Amygdala (tissue), 56 donors: ENCODE results near the gene ASF1B.
A peak's percentile ranks its signal among the peaks of the same experiment; 100 is the strongest.
"Not testable (repeated sequence)": the region's sequence is repeated elsewhere in the genome, so short reads cannot be mapped to it uniquely, and the experiment has no call there.

ENCODE experiments used
- DNase-seq, 56 donors: peaks; one replicate each; lab custom pipeline; 2025; lab: John Stamatoyannopoulos, UW

ASF1B gene

GRCh38 chr19:14160017-14160703, 23.8 kb upstream of the ASF1B start:
- no peak for DNase-seq

GRCh38 chr19:14159059-14159458, 22.7 kb upstream of the ASF1B start:
- no peak for DNase-seq

GRCh38 chr19:14158276-14159023, 22.1 kb upstream of the ASF1B start:
- DNase-seq, result no peak

DNA sequence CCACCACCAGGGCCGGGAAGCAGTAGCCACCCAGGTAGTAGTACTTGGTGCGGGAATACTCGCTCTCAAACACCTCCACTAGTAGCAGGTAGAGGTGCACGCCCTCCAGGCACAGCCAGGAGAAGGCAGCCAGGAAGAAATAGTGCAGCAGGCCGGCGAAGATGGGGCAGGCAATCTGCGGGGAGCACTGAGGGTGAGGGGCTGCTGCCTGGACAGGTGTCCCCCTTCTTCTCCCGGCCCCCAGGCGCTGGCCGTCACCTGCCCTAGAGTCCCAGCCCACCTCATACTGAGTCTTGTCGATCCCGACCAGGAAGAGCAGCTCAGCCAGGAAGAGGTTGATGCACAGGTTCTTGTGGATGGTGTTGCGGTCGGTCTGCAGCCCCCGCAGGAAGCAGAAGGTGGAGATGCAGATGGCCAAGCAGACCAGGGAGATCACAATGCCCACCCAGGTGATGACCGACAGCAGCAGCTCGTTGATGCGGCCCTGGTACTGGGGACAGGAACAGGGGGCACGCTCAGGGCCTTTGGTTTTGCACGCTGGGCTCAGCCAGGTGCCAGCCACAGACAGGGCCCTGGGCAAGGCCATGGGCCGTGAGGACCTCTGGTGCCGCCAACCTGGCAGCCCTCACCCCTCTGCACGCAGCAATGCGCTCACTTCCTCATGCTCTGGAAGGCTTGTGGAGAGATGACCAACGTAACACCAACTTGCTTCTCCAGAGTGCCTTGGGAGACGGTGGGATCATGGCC, 20.8 kb upstream of the ASF1B start:
- DNase-seq, result no peak

DNA sequence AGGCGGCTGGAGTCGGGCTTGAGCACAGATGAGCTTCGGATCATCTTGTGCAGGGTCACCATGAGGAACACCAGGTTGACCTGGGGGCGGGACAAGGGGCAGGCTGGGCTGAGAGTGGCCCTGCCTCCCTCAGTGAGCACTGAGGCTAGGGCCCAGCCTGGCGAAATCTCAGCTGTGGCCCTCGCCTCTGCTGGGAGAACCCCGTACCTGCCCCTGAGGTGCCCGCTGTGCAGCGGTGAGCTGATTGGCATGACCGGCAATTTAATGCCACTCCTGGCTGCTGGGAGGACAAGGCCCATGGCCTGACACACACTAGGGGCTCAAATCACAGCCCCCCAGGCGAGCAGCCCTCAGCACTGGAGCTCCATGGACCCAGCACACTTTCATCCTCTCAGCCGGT, 19.7 kb upstream of the ASF1B start:
- no peak for DNase-seq

- DNase-seq, result no peak
Observed at GRCh38 chr19:14155371-14155770, 19.0 kb upstream of the ASF1B start.

DNA sequence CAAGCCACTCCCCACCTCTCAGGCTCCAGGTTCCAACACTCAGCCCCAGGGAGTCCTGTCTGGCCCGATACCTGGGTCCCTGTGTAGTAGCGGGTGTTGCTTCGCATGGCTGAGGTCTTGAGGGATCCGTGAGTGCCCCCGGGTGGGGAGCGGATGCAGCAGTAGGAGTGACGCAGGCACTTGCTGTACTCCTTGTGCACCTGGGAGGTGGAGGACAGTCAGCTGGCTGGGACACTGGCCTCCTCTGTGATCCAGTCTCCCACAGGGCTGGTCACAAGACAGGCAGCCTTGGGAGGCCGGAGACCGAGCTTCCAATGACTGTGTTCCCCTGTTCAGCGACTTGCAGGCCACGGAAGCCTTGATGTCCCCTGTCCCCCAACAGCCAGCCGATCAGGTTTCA, 16.3 kb upstream of the ASF1B start:
- DNase-seq, result no peak

- DNase-seq, result no peak
Observed at GRCh38 chr19:14150770-14151661, 14.6 kb upstream of the ASF1B start.

- DNase-seq, result no peak
Observed at GRCh38 chr19:14150041-14150769, 13.8 kb upstream of the ASF1B start.

- peak in 50 of 56 donors; percentile 16 to 78 (median 46) for DNase-seq
Observed at GRCh38 chr19:14149509-14149994, 13.2 kb upstream of the ASF1B start.

DNA sequence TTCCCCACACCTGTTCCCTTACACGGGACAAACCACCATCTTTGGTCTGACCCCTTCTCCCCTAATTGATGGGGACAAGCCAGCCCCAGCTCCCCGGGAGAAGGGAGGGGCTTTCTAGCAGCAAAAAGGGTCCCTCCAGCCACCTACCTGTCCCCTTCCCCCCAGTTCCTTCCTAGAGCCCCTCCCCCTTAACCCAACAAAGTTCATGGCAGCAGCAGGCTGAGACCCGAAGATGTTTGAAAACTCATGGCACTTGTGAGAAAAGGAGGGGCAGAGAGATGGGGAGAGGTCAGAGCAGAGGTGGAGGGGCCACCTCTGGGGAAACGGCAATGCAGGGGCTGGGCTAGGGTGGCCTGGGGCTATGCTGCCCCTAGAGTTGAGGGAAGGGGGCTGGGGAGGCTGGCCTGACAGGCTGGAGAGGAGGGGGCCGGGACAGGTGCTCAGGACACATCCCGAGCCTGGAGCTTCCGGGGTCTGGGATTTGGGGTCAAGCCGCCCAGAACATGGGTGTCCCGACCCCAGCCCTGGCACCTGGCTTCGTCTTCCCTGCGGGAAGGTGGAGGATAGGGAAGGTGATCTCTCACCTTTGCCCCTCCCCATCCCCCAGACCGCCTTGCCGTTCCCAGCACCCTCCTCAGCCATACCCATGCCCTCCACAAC, 12.5 kb upstream of the ASF1B start:
- DNase-seq, result no peak

DNA sequence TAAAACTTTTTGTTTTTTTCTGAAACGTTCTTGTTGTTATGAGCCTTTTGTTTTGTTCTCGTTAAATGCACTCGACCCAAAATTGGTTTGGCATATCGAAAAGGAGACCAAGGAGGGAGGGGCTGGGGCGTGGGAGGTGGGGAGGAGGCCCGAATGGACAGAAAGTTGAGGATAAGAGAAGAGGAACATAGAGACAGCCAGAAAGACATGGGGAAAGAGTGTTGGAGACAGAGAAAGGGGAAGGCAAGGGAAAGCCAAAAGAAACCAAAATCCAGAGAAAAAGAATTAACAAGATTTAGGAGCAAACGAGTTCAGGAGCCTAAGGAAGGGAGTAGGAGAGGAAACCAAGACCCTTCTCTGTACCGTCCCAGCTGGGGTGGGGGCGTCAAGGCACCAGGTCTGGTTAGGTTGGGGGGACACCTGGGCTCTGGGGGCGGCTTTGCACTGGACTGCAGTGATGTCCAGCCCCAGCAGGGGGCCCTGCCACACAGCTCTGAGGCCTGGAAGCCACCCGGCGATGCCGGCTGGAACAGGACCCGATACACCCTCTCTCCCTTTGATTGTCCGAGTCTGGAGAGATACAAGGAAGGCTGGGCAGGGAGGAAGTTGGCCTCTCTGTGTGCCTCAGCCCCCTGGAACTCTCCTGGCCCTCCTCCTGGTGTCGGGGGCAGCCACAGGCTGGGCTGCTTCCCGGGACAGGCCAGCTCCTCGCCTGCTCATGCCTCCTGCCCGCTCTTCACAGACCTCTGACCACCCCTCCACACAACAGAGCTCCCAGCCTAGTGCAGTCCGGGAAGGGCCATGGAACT, 11.6 kb upstream of the ASF1B start:
- DNase-seq, result peak in 52 of 56 donors; percentile 14 to 81 (median 50)

- DNase-seq, result peak in 5 of 56 donors; percentile 4 to 46 (median 14)
Observed at GRCh38 chr19:14146789-14147216, 10.4 kb upstream of the ASF1B start.

- DNase-seq, result not testable (repeated sequence)
Observed at GRCh38 chr19:14146169-14146568, 9.8 kb upstream of the ASF1B start.

- DNase-seq, result no peak
Observed at GRCh38 chr19:14145381-14145780, 9.0 kb upstream of the ASF1B start.

DNA sequence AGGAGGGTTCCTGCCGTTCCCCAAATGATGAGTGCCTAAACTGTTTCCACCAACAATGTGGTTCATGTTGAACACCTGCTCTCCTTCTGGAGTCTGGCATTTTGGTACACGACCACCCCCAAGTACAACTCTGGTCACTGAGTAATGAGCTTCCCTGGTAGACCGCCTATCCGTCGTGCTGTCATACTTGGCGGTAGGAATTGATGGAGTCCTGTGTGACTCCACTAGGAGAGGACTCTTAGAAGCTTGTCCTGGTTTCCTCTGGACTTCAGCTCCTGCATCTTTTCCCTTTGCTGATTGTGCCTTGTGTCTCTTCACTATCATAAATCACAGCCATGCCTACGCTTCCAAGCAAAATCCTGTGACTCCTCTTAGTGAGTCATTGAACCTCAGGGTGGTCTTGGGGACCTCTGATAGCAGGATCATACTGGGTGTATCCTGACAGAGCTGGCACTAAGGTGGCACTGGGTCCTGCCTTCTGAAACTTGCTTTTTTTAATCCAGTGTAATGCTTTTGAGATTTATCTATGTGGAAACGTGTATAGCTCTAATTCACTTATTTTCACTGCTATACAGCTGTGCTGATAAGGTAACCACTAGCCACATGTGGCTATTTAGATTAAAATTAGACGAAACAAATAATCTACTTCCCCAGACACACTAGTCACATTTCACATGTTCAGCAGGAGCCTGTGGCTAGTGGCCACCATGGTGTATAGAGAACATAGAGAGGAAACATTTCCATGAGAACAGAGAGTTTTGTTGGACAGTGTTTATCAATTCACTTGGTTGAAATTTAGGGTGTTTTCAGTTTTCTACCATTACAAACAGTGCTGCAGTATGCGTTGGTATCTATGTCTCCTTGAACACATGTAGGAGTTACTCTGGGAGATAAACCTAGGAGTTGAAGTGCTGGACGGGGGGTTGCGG, 6.1 kb upstream of the ASF1B start:
- no peak for DNase-seq

- no peak for DNase-seq
Observed at GRCh38 chr19:14141041-14141440, 4.7 kb upstream of the ASF1B start.
